WTC11 (cell line): ENCODE results near the gene EPHA1. TPM values are rescaled to one million over a fixed set of nuclear protein-coding genes. Genes with fewer than 3 reads are reported as not detected.

Source experiments
- ATAC-seq: fragments of 200-7000 bp; cut with Tn5 transposase; 2 replicates; pipeline ENCODE4 v1.10.0; 2021; ENCODE audit warnings: mild to moderate bottlenecking, moderate library complexity
- CTCF ChIA-PET: fragments of 300-600 bp; sonication (Branson Sonifier 250); formaldehyde crosslinking; loops from one replicate; lab custom pipeline; 2021; ENCODE audit warnings: antibody characterized with exemption; lab: Charles Lee
- POLR2A ChIA-PET: fragments of 350-600 bp; sonication (Branson Sonifier 250); formaldehyde crosslinking; loops from one replicate; lab custom pipeline; 2021; ENCODE audit warnings: antibody characterized with exemption; lab: Charles Lee
- DNase-seq: peaks from one replicate; pipeline ENCODE4 v3.0.0; 2021; ENCODE audit warnings: low spot score
- H3K27ac Mint-ChIP-seq: 2 replicates; pipeline ENCODE4 v1.8.0; 2021; ENCODE audit warnings: mixed read lengths
- H3K27me3 Mint-ChIP-seq: 2 replicates; pipeline ENCODE4 v1.8.0; 2021; ENCODE audit warnings: low read depth, mild to moderate bottlenecking, moderate library complexity, mixed read lengths
- H3K36me3 Mint-ChIP-seq: 2 replicates; pipeline ENCODE4 v1.8.0; 2021; ENCODE audit warnings: mixed read lengths
- H3K4me1 Mint-ChIP-seq: 2 replicates; pipeline ENCODE4 v1.8.0; 2022; ENCODE audit warnings: mixed read lengths
- H3K4me3 Mint-ChIP-seq: 2 replicates; pipeline ENCODE4 v1.8.0; 2021; ENCODE audit warnings: mild to moderate bottlenecking, moderate library complexity, mixed read lengths
- H3K9me3 Mint-ChIP-seq: 2 replicates; pipeline ENCODE4 v1.8.0; 2021; ENCODE audit warnings: mixed read lengths
- ARID4B ChIP-seq: sonication (generic); formaldehyde crosslinking; IDR thresholded peaks from 2 replicates; pipeline ENCODE4 v1.8.0; 2023; ENCODE audit warnings: missing genetic modification reagents, mild to moderate bottlenecking, borderline replicate concordance
- ATF1 ChIP-seq: sonication (generic); formaldehyde crosslinking; IDR thresholded peaks from 2 replicates; pipeline ENCODE4 v1.8.1; 2023; ENCODE audit warnings: mild to moderate bottlenecking, moderate library complexity, missing genetic modification reagents
- CDX4 ChIP-seq: fragments of 250-450 bp; sonication (Bioruptor Pico); IDR thresholded peaks from 2 replicates; pipeline ENCODE4 v1.9.0; 2021; ENCODE audit warnings: moderate library complexity, mild to moderate bottlenecking, inconsistent platforms, borderline replicate concordance
- CTCF ChIP-seq: fragments of 200-600 bp; IDR thresholded peaks from 2 replicates; pipeline ENCODE4 v1.8.0; 2022; ENCODE audit warnings: antibody characterized with exemption
- E2F1 ChIP-seq: sonication (generic); formaldehyde crosslinking; IDR thresholded peaks from 2 replicates; pipeline ENCODE4 v1.8.0; 2022; ENCODE audit warnings: mild to moderate bottlenecking, missing genetic modification reagents
- E2F4 ChIP-seq: sonication (generic); formaldehyde crosslinking; IDR thresholded peaks from 2 replicates; pipeline ENCODE4 v1.8.1; 2022; ENCODE audit warnings: low read depth, mild to moderate bottlenecking, moderate library complexity, missing genetic modification reagents, borderline replicate concordance
- EMX1 ChIP-seq: fragments of 250-450 bp; sonication (Bioruptor Pico); IDR thresholded peaks from 2 replicates; pipeline ENCODE4 v1.8.0; 2021; ENCODE audit warnings: mild to moderate bottlenecking
- FOXP1 ChIP-seq: sonication (generic); formaldehyde crosslinking; IDR thresholded peaks from 2 replicates; pipeline ENCODE4 v1.8.0; 2022; ENCODE audit warnings: missing genetic modification reagents, mild to moderate bottlenecking, moderate library complexity, borderline replicate concordance
- GRHL2 ChIP-seq: fragments of 250-450 bp; sonication (Bioruptor Pico); IDR thresholded peaks from 2 replicates; pipeline ENCODE4 v1.8.0; 2022; ENCODE audit warnings: mild to moderate bottlenecking, moderate library complexity; ENCODE audit not compliant: insufficient replicate concordance, severe bottlenecking
- NR1H2 ChIP-seq: sonication (generic); formaldehyde crosslinking; IDR thresholded peaks from 2 replicates; pipeline ENCODE4 v1.9.0; 2021; ENCODE audit warnings: mild to moderate bottlenecking, moderate library complexity, missing genetic modification reagents
- NR2C2 ChIP-seq: sonication (generic); formaldehyde crosslinking; IDR thresholded peaks from 2 replicates; pipeline ENCODE4 v1.8.0; 2022; ENCODE audit warnings: mild to moderate bottlenecking, missing genetic modification reagents
- PRRX2 ChIP-seq: fragments of 250-450 bp; sonication (Bioruptor Pico); IDR thresholded peaks from 2 replicates; pipeline ENCODE4 v1.8.0; 2021; ENCODE audit warnings: mild to moderate bottlenecking
- RELA ChIP-seq: sonication (generic); formaldehyde crosslinking; IDR thresholded peaks from 2 replicates; pipeline ENCODE4 v1.8.1; 2022; ENCODE audit warnings: missing genetic modification reagents, mild to moderate bottlenecking, borderline replicate concordance
- SMAD4 ChIP-seq: sonication (generic); formaldehyde crosslinking; IDR thresholded peaks from 2 replicates; pipeline ENCODE4 v1.8.0; 2022; ENCODE audit warnings: mild to moderate bottlenecking, missing genetic modification reagents
- STAT6 ChIP-seq: sonication (generic); formaldehyde crosslinking; conservative IDR thresholded peaks from 2 replicates; pipeline ENCODE4 v1.8.1; 2023; ENCODE audit warnings: mild to moderate bottlenecking, low read depth, missing genetic modification reagents, moderate library complexity
- USF2 ChIP-seq: sonication (generic); formaldehyde crosslinking; IDR thresholded peaks from 2 replicates; pipeline ENCODE4 v1.8.1; 2023; ENCODE audit warnings: mild to moderate bottlenecking, missing genetic modification reagents, moderate library complexity
- ZNF219 ChIP-seq: sonication (generic); formaldehyde crosslinking; IDR thresholded peaks from 2 replicates; pipeline ENCODE4 v1.8.0; 2023; ENCODE audit warnings: missing genetic modification reagents, mild to moderate bottlenecking, borderline replicate concordance
- ZNF317 ChIP-seq: sonication (generic); formaldehyde crosslinking; IDR thresholded peaks from 2 replicates; pipeline ENCODE4 v1.8.1; 2023; ENCODE audit warnings: low read depth, mild to moderate bottlenecking, moderate library complexity, missing genetic modification reagents, borderline replicate concordance
- ZNF416 ChIP-seq: fragments of 250-450 bp; sonication (Bioruptor Pico); IDR thresholded peaks from 2 replicates; pipeline ENCODE4 v1.9.0; 2021; ENCODE audit warnings: mild to moderate bottlenecking, inconsistent platforms
- ZNF671 ChIP-seq: fragments of 250-450 bp; sonication (Bioruptor Pico); IDR thresholded peaks from 2 replicates; pipeline ENCODE4 v1.8.0; 2021; ENCODE audit warnings: mild to moderate bottlenecking
- total RNA-seq: library from RNA; stranded (reverse); gene quantifications from 3 replicates; pipeline ENCODE4 v1.2.3, GENCODE V29; 2021

Gene EPHA1
- total RNA-seq, 1 experiment from 2014 or later: 203 TPM

- H3K36me3 Mint-ChIP-seq: peaks cover 90% of the 10 kb centered on the region
- CTCF ChIA-PET: interaction anchor here (0.8 to 1.0 kb wide), 3 partner anchors 10 to 18 kb away, joined by 3 to 6 read pairs (median 4); partner anchors contain the start of gene EPHA1
- no peak overlapping the region for H3K27ac Mint-ChIP-seq
- POLR2A ChIA-PET: interaction anchor here (1.2 kb wide), 1 partner anchor 9 kb away, joined by 3 read pairs; the partner anchor contains the start of gene EPHA1
- H3K9me3 Mint-ChIP-seq: no peaks in the 10 kb centered on the region
- no peak for ATAC-seq
- DNase-seq: no peak
- TF ChIP-seq FOXP1 (CRISPR knock-in tag) (no peak), PRRX2 (CRISPR knock-in tag) (no peak), ZNF671 (CRISPR knock-in tag) (no peak), NR2C2 (CRISPR knock-in tag) (no peak), E2F4 (CRISPR knock-in tag) (no peak)
- H3K4me3 Mint-ChIP-seq: no peak overlapping the region
- no peaks in the 10 kb centered on the region for H3K27me3 Mint-ChIP-seq
- H3K4me1 Mint-ChIP-seq: peaks cover 3% of the 10 kb centered on the region
These were observed 10.0 kb downstream of the EPHA1 start for GRCh38 chr7:143398616-143399015.

GRCh38 chr7:143397710-143398530 is 10.7 kb downstream of the EPHA1 start:
- H3K4me1 Mint-ChIP-seq: no peaks in the 10 kb centered on the region; the same call in 1 of the 2 replicates
- ATAC-seq: no peak
- no peaks in the 10 kb centered on the region for H3K27me3 Mint-ChIP-seq
- DNase-seq: no peak
- H3K9me3 Mint-ChIP-seq: no peaks in the 10 kb centered on the region
- ChIA-PET CTCF (interaction anchor here (0.8 to 1.5 kb wide), 3 partner anchors 10 to 18 kb away, joined by 3 to 6 read pairs (median 3); no protein-coding TSS in a partner anchor), POLR2A (no interaction called here)
- no peak overlapping the region for H3K4me3 Mint-ChIP-seq
- H3K36me3 Mint-ChIP-seq: peaks cover 94% of the 10 kb centered on the region
- TF ChIP-seq ARID4B (CRISPR knock-in tag) (no peak), RELA (CRISPR knock-in tag) (no peak), NR1H2 (CRISPR knock-in tag) (no peak), EMX1 (CRISPR knock-in tag) (no peak), CTCF (no peak), CDX4 (CRISPR knock-in tag) (no peak), ZNF416 (no peak), GRHL2 (CRISPR knock-in tag) (no peak), SMAD4 (no peak), ATF1 (CRISPR knock-in tag) (no peak), ZNF317 (no peak), ZNF219 (CRISPR knock-in tag) (no peak), E2F1 (CRISPR knock-in tag) (no peak), STAT6 (no peak), USF2 (CRISPR knock-in tag) (no peak)
- H3K27ac Mint-ChIP-seq: no peak overlapping the region
